OCI-LY3 (cell line): ENCODE measurements around the gene DOCK8.

Source experiments
- H2AFZ ChIP-seq: fragments of 200-600, 300-600 bp; shearing (Covaris generic); 2 replicates; pipeline ENCODE4 v1.6.0; 2014; ENCODE audit warnings: antibody characterized with exemption, low read depth, low read length
- H3K27ac ChIP-seq: fragments of 200-600, 300-600 bp; sonication (generic); 2 replicates; pipeline ENCODE4 v1.5.1; 2014; ENCODE audit warnings: mild to moderate bottlenecking, low read length, moderate library complexity, mixed read lengths
- H3K27me3 ChIP-seq: fragments of 200-600, 300-600 bp; sonication (generic); 2 replicates; pipeline ENCODE4 v1.6.1; 2014; ENCODE audit warnings: low read depth, low read length, mixed read lengths
- H3K36me3 ChIP-seq: fragments of 200-600, 300-600 bp; sonication (generic); replicated peaks from 2 replicates; pipeline ENCODE3; 2014; ENCODE audit warnings: low read depth, low read length, mixed read lengths
- H3K4me1 ChIP-seq: fragments of 300-600, 200-600 bp; sonication (generic); 2 replicates; pipeline ENCODE4 v1.6.1; 2014; ENCODE audit warnings: low read length, mixed read lengths
- H3K4me2 ChIP-seq: fragments of 200-600, 300-600 bp; sonication (generic); 2 replicates; pipeline ENCODE4 v1.6.1; 2014; ENCODE audit warnings: low read length, mixed read lengths
- H3K4me3 ChIP-seq: fragments of 300-600, 200-600 bp; sonication (generic); 2 replicates; pipeline ENCODE4 v1.5.1; 2014; ENCODE audit warnings: antibody characterized with exemption, mild to moderate bottlenecking, low read length, moderate library complexity
- H3K79me2 ChIP-seq: fragments of 300-600, 200-600 bp; shearing (Covaris generic); 2 replicates; pipeline ENCODE4 v1.6.1; 2014; ENCODE audit warnings: mild to moderate bottlenecking, low read length, mixed read lengths
- H3K9ac ChIP-seq: fragments of 300-600, 200-600 bp; shearing (Covaris generic); 2 replicates; pipeline ENCODE4 v1.6.0; 2014; ENCODE audit warnings: mild to moderate bottlenecking, low read length, moderate library complexity
- H3K9me3 ChIP-seq: fragments of 200-600, 300-600 bp; shearing (Covaris generic); 2 replicates; pipeline ENCODE4 v1.6.1; 2014; ENCODE audit warnings: low read length, mixed read lengths; ENCODE audit not compliant: insufficient read depth
- H4K20me1 ChIP-seq: fragments of 200-600, 300-600 bp; sonication (generic); 2 replicates; pipeline ENCODE4 v1.6.1; 2016; ENCODE audit warnings: low read length, mixed read lengths; ENCODE audit not compliant: insufficient read depth
- CTCF ChIP-seq: fragments of 200-600, 300-600 bp; sonication (generic); IDR thresholded peaks from 2 replicates; pipeline ENCODE4 v1.5.1; 2014; ENCODE audit warnings: antibody characterized with exemption, low read length, low read depth
- EZH2phosphoT487 ChIP-seq: fragments of 200-600 bp; shearing (Covaris generic); IDR thresholded peaks from 2 replicates; pipeline ENCODE4 v1.6.1; 2018; ENCODE audit warnings: antibody characterized with exemption, mixed run types, low read depth

Gene DOCK8

GRCh38 chr9:494764-495163 lies 280.1 kb downstream of the DOCK8 start:
- no peaks in the 10 kb centered on the region for H3K4me1 ChIP-seq
- no peaks in the 10 kb centered on the region for H3K79me2 ChIP-seq
- TF ChIP-seq CTCF (no peak), EZH2phosphoT487 (no peak)
- no peak overlapping the region for H3K4me2 ChIP-seq
- H3K27me3 ChIP-seq = peaks cover 5% of the 10 kb centered on the region; the same call in 1 of the 2 replicates
- no peaks in the 10 kb centered on the region for H3K9me3 ChIP-seq
- H3K27ac ChIP-seq = no peak overlapping the region
- H3K9ac ChIP-seq = no peak overlapping the region
- H2AFZ ChIP-seq = no peak overlapping the region
- H3K4me3 ChIP-seq = no peak overlapping the region
- H4K20me1 ChIP-seq = no peaks in the 10 kb centered on the region
- H3K36me3 ChIP-seq = no peaks in the 10 kb centered on the region

- no peak overlapping the region for H2AFZ ChIP-seq
- TF ChIP-seq CTCF (no peak), EZH2phosphoT487 (no peak)
- no peak overlapping the region for H3K4me3 ChIP-seq
- H3K79me2 ChIP-seq = no peaks in the 10 kb centered on the region
- H4K20me1 ChIP-seq = no peaks in the 10 kb centered on the region
- no peaks in the 10 kb centered on the region for H3K9me3 ChIP-seq
- H3K9ac ChIP-seq = no peak overlapping the region
- no peak overlapping the region for H3K4me2 ChIP-seq
- H3K36me3 ChIP-seq = no peaks in the 10 kb centered on the region
- H3K27ac ChIP-seq = no peak overlapping the region
- H3K27me3 ChIP-seq = peaks cover 15% of the 10 kb centered on the region; the same call in 1 of the 2 replicates
- H3K4me1 ChIP-seq = no peaks in the 10 kb centered on the region
Measured at GRCh38 chr9:495739-496138, 281.1 kb downstream of the DOCK8 start.

- peaks cover 22% of the 10 kb centered on the region for H3K27me3 ChIP-seq
- H3K36me3 ChIP-seq = no peaks in the 10 kb centered on the region
- H3K9me3 ChIP-seq = no peaks in the 10 kb centered on the region
- TF ChIP-seq CTCF (no peak), EZH2phosphoT487 (no peak)
- H3K4me1 ChIP-seq = peaks cover 12% of the 10 kb centered on the region
- peak overlapping the region; percentile 79 for H3K4me3 ChIP-seq
- H3K9ac ChIP-seq = peak overlapping the region; percentile 60; the same call in 1 of the 2 replicates
- H2AFZ ChIP-seq = peak overlapping the region; percentile 98
- H3K27ac ChIP-seq = no peak overlapping the region
- H3K4me2 ChIP-seq = peak overlapping the region; percentile 90
- H4K20me1 ChIP-seq = no peaks in the 10 kb centered on the region
- H3K79me2 ChIP-seq = no peaks in the 10 kb centered on the region
Measured at GRCh38 chr9:503326-503725, 288.7 kb downstream of the DOCK8 start.

- Histone ChIP-seq H3K9me3 (no peaks in the 10 kb centered on the region), H3K79me2 (no peaks in the 10 kb centered on the region), H3K4me1 (peaks cover 12% of the 10 kb centered on the region), H3K27me3 (peaks cover 22% of the 10 kb centered on the region), H3K4me3 (peak within 1 kb of the TSS; percentile 79), H3K27ac (no peak within 1 kb of the TSS), H3K9ac (peak within 1 kb of the TSS; percentile 60), H4K20me1 (no peaks in the 10 kb centered on the region), H3K36me3 (no peaks in the 10 kb centered on the region), H3K4me2 (peak within 1 kb of the TSS; percentile 90), H2AFZ (peak within 1 kb of the TSS; percentile 98)
- TF ChIP-seq EZH2phosphoT487 (no peak), CTCF (peak; percentile 54)
Measured at GRCh38 chr9:503881-504852, 289.5 kb downstream of the DOCK8 start, which contains the start of gene KANK1. Gene KANK1 (plus strand): TSS chr9:504695.
